ENCODE measurements around the gene UPF1. TPM values are rescaled to one million over a fixed set of nuclear protein-coding genes. Genes with fewer than 3 reads are reported as not detected.
"Not testable (repeated sequence)": the region's sequence is repeated elsewhere in the genome, so short reads cannot be mapped to it uniquely, and the experiment has no call there.

The UPF1 gene
- total RNA-seq, 1 donor from 2014 or later: 69.8 TPM

GRCh38 chr19:18913466-18913865, 81.7 kb downstream of the UPF1 start:
- peaks cover 43% of the 10 kb centered on the region for H3K79me2 ChIP-seq (ENCODE audit: low read depth)
- Mint-ChIP-seq H3K4me3 (no peak overlapping the region), H3K4me1 (peaks cover 8% of the 10 kb centered on the region), H3K27me3 (ENCODE audit: insufficient read depth, low read depth) (peaks cover 2% of the 10 kb centered on the region), H3K9me3 (no peaks in the 10 kb centered on the region), H3K27ac (no peak overlapping the region), H3K36me3 (peaks cover 16% of the 10 kb centered on the region)
- no peak overlapping the region for H3K27ac ChIP-seq
- no peak overlapping the region for H3K9ac ChIP-seq
- DNase-seq (ENCODE audit: low spot score): no peak
- H3F3A ChIP-seq (ENCODE audit: low read depth): no peaks in the 10 kb centered on the region
- no peaks in the 10 kb centered on the region for H3K4me1 ChIP-seq
- no peak overlapping the region for H2AFZ ChIP-seq (replicated peaks)
- no peaks in the 10 kb centered on the region for H3K9me3 ChIP-seq (ENCODE audit: low read depth)
- H3K4me3 ChIP-seq: no peak overlapping the region
- TF ChIP-seq EZH2phosphoT487 (IDR thresholded peaks at IDR 0.05) (no peak), CTCF (IDR thresholded peaks at IDR 0.05) (no peak), EZH2 (IDR thresholded peaks at IDR 0.05) (no peak)
- H3K36me3 ChIP-seq: no peaks in the 10 kb centered on the region
- H4K20me1 ChIP-seq (ENCODE audit: low read depth): peaks cover 30% of the 10 kb centered on the region
- H3K4me2 ChIP-seq: no peak overlapping the region
- no peaks in the 10 kb centered on the region for H3K27me3 ChIP-seq

GRCh38 chr19:18915639-18916038, 83.9 kb downstream of the UPF1 start:
- Histone ChIP-seq H3K27ac (no peak overlapping the region), H3K4me1 (peaks cover 3% of the 10 kb centered on the region), H3K4me3 (no peak overlapping the region), H3K79me2 (ENCODE audit: low read depth) (peaks cover 59% of the 10 kb centered on the region), H2AFZ (replicated peaks) (no peak overlapping the region), H3K4me2 (no peak overlapping the region), H3K36me3 (no peaks in the 10 kb centered on the region), H3F3A (ENCODE audit: low read depth) (no peaks in the 10 kb centered on the region), H4K20me1 (ENCODE audit: low read depth) (peaks cover 29% of the 10 kb centered on the region), H3K27me3 (no peaks in the 10 kb centered on the region), H3K9me3 (ENCODE audit: low read depth) (no peaks in the 10 kb centered on the region), H3K9ac (no peak overlapping the region)
- TF ChIP-seq CTCF (IDR thresholded peaks at IDR 0.05) (peak; percentile 60), EZH2phosphoT487 (IDR thresholded peaks at IDR 0.05) (no peak)
- Mint-ChIP-seq H3K4me3 (no peak overlapping the region), H3K9me3 (no peaks in the 10 kb centered on the region), H3K27ac (no peak overlapping the region), H3K27me3 (ENCODE audit: insufficient read depth, low read depth) (peaks cover 9% of the 10 kb centered on the region), H3K36me3 (peaks cover 13% of the 10 kb centered on the region), H3K4me1 (peaks cover 16% of the 10 kb centered on the region)
- DNase-seq (ENCODE audit: low spot score): peak; percentile 69

- not testable (repeated sequence) for H3K9me3 ChIP-seq (ENCODE audit: low read depth); H2AFZ ChIP-seq (replicated peaks); H3K36me3 ChIP-seq; H3K27me3 ChIP-seq; H3K4me3 ChIP-seq; H3F3A ChIP-seq (ENCODE audit: low read depth); H3K9ac ChIP-seq; H3K27ac Mint-ChIP-seq; H3K9me3 Mint-ChIP-seq; H3K27me3 Mint-ChIP-seq (ENCODE audit: insufficient read depth, low read depth); H3K27ac ChIP-seq; H3K4me1 ChIP-seq; DNase-seq (ENCODE audit: low spot score); H3K4me2 ChIP-seq
- Histone ChIP-seq H4K20me1 (ENCODE audit: low read depth) (peaks cover 29% of the 10 kb centered on the region), H3K79me2 (ENCODE audit: low read depth) (peaks cover 59% of the 10 kb centered on the region)
- peaks cover 15% of the 10 kb centered on the region for H3K36me3 Mint-ChIP-seq
- peak overlapping the region; percentile 91 for H3K4me3 Mint-ChIP-seq
- H3K4me1 Mint-ChIP-seq: peaks cover 19% of the 10 kb centered on the region
Observed at GRCh38 chr19:18917593-18917992, 85.8 kb downstream of the UPF1 start.

Other genes with a start within 250 kb of the UPF1 start
- 41.7 and 105 TPM in 2 replicates for gene REX1BD, start 243.2 kb upstream of the UPF1 start, total RNA-seq (ENCODE audit: low replicate concordance)
- gene CRLF1, start 225.2 kb upstream of the UPF1 start, total RNA-seq (ENCODE audit: low replicate concordance): 0.84 TPM in 1 of 2 replicates, not detected in the other
- gene TMEM59L, start 219.1 kb upstream of the UPF1 start, total RNA-seq (ENCODE audit: low replicate concordance): 0.11 and 1.4 TPM in 2 replicates
- 5.8 and 7.1 TPM in 2 replicates for gene KLHL26, start 194.9 kb upstream of the UPF1 start, total RNA-seq (ENCODE audit: low replicate concordance)
- 2.4 and 5.7 TPM in 2 replicates for gene CRTC1, start 148.3 kb upstream of the UPF1 start, total RNA-seq (ENCODE audit: low replicate concordance)
- not detected in 2 replicates for gene COMP, start 40.7 kb upstream of the UPF1 start, total RNA-seq (ENCODE audit: low replicate concordance)
- 1.9 and 7.6 TPM in 2 replicates for gene CERS1, start 64.2 kb downstream of the UPF1 start, total RNA-seq (ENCODE audit: low replicate concordance)
- 95.2 and 225 TPM in 2 replicates for gene COPE, start 87.4 kb downstream of the UPF1 start, total RNA-seq (ENCODE audit: low replicate concordance)
- gene DDX49, start 87.8 kb downstream of the UPF1 start, total RNA-seq (ENCODE audit: low replicate concordance): 19.9 and 23.4 TPM in 2 replicates
- 28.2 and 66.9 TPM in 2 replicates for gene HOMER3, start 109.3 kb downstream of the UPF1 start, total RNA-seq (ENCODE audit: low replicate concordance)
- 123 and 125 TPM in 2 replicates for gene SUGP2, start 201.6 kb downstream of the UPF1 start, total RNA-seq (ENCODE audit: low replicate concordance)
- gene ARMC6, start 201.6 kb downstream of the UPF1 start, total RNA-seq (ENCODE audit: low replicate concordance): 18.1 and 35.0 TPM in 2 replicates
- 4.0 and 6.2 TPM in 2 replicates for gene SLC25A42, start 232.0 kb downstream of the UPF1 start, total RNA-seq (ENCODE audit: low replicate concordance)